Caco-2 (cell line): ENCODE measurements around the gene BHLHE23. TPM values are rescaled to one million over a fixed set of nuclear protein-coding genes. Genes with fewer than 3 reads are reported as not detected.

Experiments used
- BruUV-seq: library from RNA; stranded (reverse); fragments of 400-500 nt; replicated peaks from 2 replicates; lab custom pipeline; 2021; lab: Mats Ljungman, UMichigan
- CTCF ChIA-PET: fragments of 300-600 bp; sonication (Branson Sonifier 250); formaldehyde crosslinking; loops from one replicate; lab custom pipeline; 2022; ENCODE audit warnings: antibody characterized with exemption; lab: Charles Lee
- POLR2A ChIA-PET: fragments of 300-600 bp; sonication (Branson Sonifier 250); formaldehyde crosslinking; loops from one replicate; lab custom pipeline; 2022; ENCODE audit warnings: antibody characterized with exemption; lab: Charles Lee
- DNase-seq, 2 experiments: peaks; one replicate each; pipeline versions ENCODE4 v3.0.0 to v3.0.0-alpha.2; 2020 to 2022
- H3K27me3 ChIP-seq: replicated peaks from 2 replicates; pipeline ENCODE4 v1.6.0; 2011; ENCODE audit warnings: low read length; ENCODE audit not compliant: control insufficient read depth, insufficient read depth
- H3K36me3 ChIP-seq: 2 replicates; pipeline ENCODE4 v1.5.1; 2011; ENCODE audit warnings: low read length; ENCODE audit not compliant: control insufficient read depth, insufficient read depth
- H3K4me1 ChIP-seq: fragments of 250-450 bp; sonication (Bioruptor Pico); 2 replicates; pipeline ENCODE4 v1.5.1; 2020; ENCODE audit warnings: mild to moderate bottlenecking
- H3K4me3 ChIP-seq: 2 replicates; pipeline ENCODE4 v1.5.1; 2011; ENCODE audit warnings: low read depth, mild to moderate bottlenecking, control low read depth, low read length
- H3K9me3 ChIP-seq: fragments of 250-450 bp; sonication (Bioruptor Pico); 2 replicates; pipeline ENCODE4 v1.5.1; 2020; ENCODE audit warnings: mild to moderate bottlenecking, moderate library complexity
- H3K27ac Mint-ChIP-seq: one replicate; pipeline ENCODE4 v1.8.0; 2022; ENCODE audit warnings: mixed read lengths; ENCODE audit not compliant: unreplicated experiment
- H3K27me3 Mint-ChIP-seq: one replicate; pipeline ENCODE4 v1.8.0; 2022; ENCODE audit warnings: mixed read lengths; ENCODE audit not compliant: insufficient read depth, unreplicated experiment
- H3K36me3 Mint-ChIP-seq: one replicate; pipeline ENCODE4 v1.8.0; 2022; ENCODE audit warnings: mild to moderate bottlenecking, mixed read lengths; ENCODE audit not compliant: insufficient read depth, unreplicated experiment
- H3K4me1 Mint-ChIP-seq: one replicate; pipeline ENCODE4 v1.8.0; 2022; ENCODE audit warnings: low read depth, mixed read lengths; ENCODE audit not compliant: unreplicated experiment
- H3K4me3 Mint-ChIP-seq: one replicate; pipeline ENCODE4 v1.8.0; 2022; ENCODE audit warnings: mild to moderate bottlenecking, moderate library complexity, mixed read lengths; ENCODE audit not compliant: unreplicated experiment
- H3K9me3 Mint-ChIP-seq: one replicate; pipeline ENCODE4 v1.8.0; 2022; ENCODE audit warnings: mixed read lengths; ENCODE audit not compliant: unreplicated experiment
- CTCF ChIP-seq, 2 experiments: fragments of 200-600 bp in 1 of 2; IDR thresholded peaks; 1 replicate in 1 of 2; 2 replicates in 1 of 2; pipeline versions ENCODE4 v1.5.1 to v1.8.0; 2011 to 2022; ENCODE audit warnings: antibody characterized with exemption in 1 of 2, control low read depth in 1 of 2, inconsistent platforms in 1 of 2, low read depth in 1 of 2, low read length in 1 of 2, mild to moderate bottlenecking in 1 of 2, moderate library complexity in 1 of 2; ENCODE audit not compliant: insufficient read depth in 1 of 2, severe bottlenecking in 1 of 2, unreplicated experiment in 1 of 2
- intact Hi-C: fragments of 100-400 bp; cut with micrococcal nuclease; formaldehyde crosslinking; loops from one replicate; pipeline ENCODE4 v1.10.0; 2022; ENCODE audit not compliant: unreplicated experiment
- total RNA-seq: library from RNA; stranded (reverse); gene quantifications from 2 replicates; pipeline ENCODE4 v1.2.3, GENCODE V29; 2022

The BHLHE23 gene
- total RNA-seq, 1 experiment from 2014 or later = 0.95 TPM

- intact Hi-C loops = no loop called here
- Mint-ChIP-seq H3K4me3 (no peak overlapping the region), H3K27me3 (peaks cover under 1% of the 10 kb centered on the region), H3K9me3 (no peaks in the 10 kb centered on the region), H3K27ac (no peak overlapping the region), H3K4me1 (no peaks in the 10 kb centered on the region), H3K36me3 (no peaks in the 10 kb centered on the region)
- no peak for TF ChIP-seq CTCF (IDR thresholded peaks at IDR 0.05; ENCODE audit: insufficient read depth in 1 of 2, low read depth in 1 of 2, low read length in 1 of 2, severe bottlenecking in 1 of 2, unreplicated experiment in 1 of 2)
- CTCF ChIA-PET = interaction anchor here (0.7 to 1.1 kb wide), 4 partner anchors 9 to 22 kb away, joined by 3 to 7 read pairs (median 4); no protein-coding TSS in a partner anchor
- Histone ChIP-seq H3K4me3 (no peak overlapping the region), H3K36me3 (no peaks in the 10 kb centered on the region), H3K4me1 (no peaks in the 10 kb centered on the region), H3K9me3 (no peaks in the 10 kb centered on the region), H3K27me3 (no peaks in the 10 kb centered on the region)
- no peak for DNase-seq
- POLR2A ChIA-PET = no interaction called here
- BruUV-seq = no TSS peak
Measured at GRCh38 chr20:62994869-62995281, 11.9 kb downstream of the BHLHE23 start.

- H3K4me1 ChIP-seq = peaks cover 4% of the 10 kb centered on the region; the same call in 1 of the 2 replicates
- Mint-ChIP-seq H3K4me3 (no peak overlapping the region), H3K36me3 (no peaks in the 10 kb centered on the region), H3K27ac (no peak overlapping the region), H3K9me3 (no peaks in the 10 kb centered on the region), H3K27me3 (no peaks in the 10 kb centered on the region), H3K4me1 (no peaks in the 10 kb centered on the region)
- no peak overlapping the region for H3K4me3 ChIP-seq
- no peak for TF ChIP-seq CTCF (IDR thresholded peaks at IDR 0.05; ENCODE audit: insufficient read depth in 1 of 2, low read depth in 1 of 2, low read length in 1 of 2, severe bottlenecking in 1 of 2, unreplicated experiment in 1 of 2)
- ChIA-PET POLR2A (no interaction called here), CTCF (interaction anchor here (0.7 to 1.1 kb wide), 2 partner anchors 10 to 22 kb away, joined by 3 to 7 read pairs; no protein-coding TSS in a partner anchor)
- DNase-seq = no peak
- intact Hi-C loops = no loop called here
- no peaks in the 10 kb centered on the region for H3K27me3 ChIP-seq
- no peaks in the 10 kb centered on the region for H3K9me3 ChIP-seq
- no peaks in the 10 kb centered on the region for H3K36me3 ChIP-seq
- no TSS peak for BruUV-seq
Measured at GRCh38 chr20:62993856-62994494, 12.8 kb downstream of the BHLHE23 start.

- Histone ChIP-seq H3K4me1 (peaks cover 6% of the 10 kb centered on the region; the same call in 1 of the 2 replicates), H3K27me3 (peaks cover 2% of the 10 kb centered on the region; the same call in 1 of the 2 replicates), H3K4me3 (no peak overlapping the region), H3K9me3 (0 out of 2 replicates have a peak, but pooled peaks cover 5% of the 10 kb centered on the region), H3K36me3 (no peaks in the 10 kb centered on the region)
- no TSS peak for BruUV-seq
- TF ChIP-seq CTCF (IDR thresholded peaks at IDR 0.05; ENCODE audit: insufficient read depth in 1 of 2, low read depth in 1 of 2, low read length in 1 of 2, severe bottlenecking in 1 of 2, unreplicated experiment in 1 of 2) = no peak
- no peaks in the 10 kb centered on the region for H3K9me3 Mint-ChIP-seq
- ChIA-PET CTCF (no interaction called here), POLR2A (no interaction called here)
- no peak overlapping the region for H3K27ac Mint-ChIP-seq
- H3K4me3 Mint-ChIP-seq = no peak overlapping the region
- H3K27me3 Mint-ChIP-seq = no peaks in the 10 kb centered on the region
- intact Hi-C loops = no loop called here
- no peaks in the 10 kb centered on the region for H3K4me1 Mint-ChIP-seq
- no peak for DNase-seq
- no peaks in the 10 kb centered on the region for H3K36me3 Mint-ChIP-seq
Measured at GRCh38 chr20:62991863-62992262, 14.9 kb downstream of the BHLHE23 start.
